Neural cell (in vitro differentiated cells): ENCODE measurements around the gene CD164L2. TPM values are rescaled to one million over a fixed set of nuclear protein-coding genes. Genes with fewer than 3 reads are reported as not detected.

Experiments used
- H2AFZ ChIP-seq: fragments of 200-600, 300-800 bp; sonication (generic), shearing (Covaris generic); 2 replicates; pipeline ENCODE4 v1.6.0; 2014; ENCODE audit warnings: low read depth, mild to moderate bottlenecking, antibody characterized with exemption, low read length, moderate library complexity
- H3F3A ChIP-seq: fragments of 200-600 bp; shearing (Covaris generic); 2 replicates; pipeline ENCODE4 v1.6.1; 2016; ENCODE audit warnings: mild to moderate bottlenecking, moderate library complexity, mixed read lengths, antibody characterized with exemption, low read length; ENCODE audit not compliant: insufficient read depth, poor library complexity, severe bottlenecking
- H3K27ac ChIP-seq: fragments of 200-600, 300-800 bp; sonication (generic), shearing (Covaris generic); 2 replicates; pipeline ENCODE4 v1.5.1; 2014; ENCODE audit warnings: mild to moderate bottlenecking, low read length, moderate library complexity
- H3K27me3 ChIP-seq: fragments of 300-800, 200-600 bp; sonication (generic), shearing (Covaris generic); 2 replicates; pipeline ENCODE4 v1.6.0; 2014; ENCODE audit warnings: mild to moderate bottlenecking, low read depth, low read length, moderate library complexity; ENCODE audit not compliant: insufficient read depth
- H3K36me3 ChIP-seq: fragments of 300-800, 200-600 bp; sonication (generic), shearing (Covaris generic); 2 replicates; pipeline ENCODE4 v1.5.1; 2014; ENCODE audit warnings: mild to moderate bottlenecking, antibody characterized with exemption, low read length, moderate library complexity; ENCODE audit not compliant: insufficient read depth
- H3K4me2 ChIP-seq: fragments of 300-800, 200-600 bp; sonication (generic), shearing (Covaris generic); 2 replicates; pipeline ENCODE4 v1.6.0; 2014; ENCODE audit warnings: mild to moderate bottlenecking, low read length
- H3K4me3 ChIP-seq: fragments of 300-800, 200-600 bp; sonication (generic), shearing (Covaris generic); 2 replicates; pipeline ENCODE4 v1.5.1; 2014; ENCODE audit warnings: mild to moderate bottlenecking, low read length, moderate library complexity
- H3K79me2 ChIP-seq: fragments of 200-600 bp; shearing (Covaris generic); replicated peaks from 2 replicates; pipeline ENCODE4 v1.6.0; 2014; ENCODE audit warnings: mild to moderate bottlenecking, low read length, moderate library complexity; ENCODE audit not compliant: insufficient read depth
- H3K9ac ChIP-seq: fragments of 300-800, 200-600 bp; sonication (generic), shearing (Covaris generic); 2 replicates; pipeline ENCODE4 v1.6.1; 2016; ENCODE audit warnings: mild to moderate bottlenecking, low read length, mixed read lengths
- H3K9me2 ChIP-seq: fragments of 200-600 bp; shearing (Covaris generic); 2 replicates; pipeline ENCODE4 v1.6.1; 2016; ENCODE audit warnings: mild to moderate bottlenecking, low read length, mixed read lengths; ENCODE audit not compliant: insufficient read depth
- H3K9me3 ChIP-seq: fragments of 200-600, 300-800 bp; sonication (generic), shearing (Covaris generic); 2 replicates; pipeline ENCODE4 v1.6.1; 2016; ENCODE audit warnings: mild to moderate bottlenecking, mixed run types, low read length, moderate library complexity, mixed read lengths
- H4K20me1 ChIP-seq: fragments of 200-600 bp; shearing (Covaris generic); 2 replicates; pipeline ENCODE4 v1.6.1; 2016; ENCODE audit warnings: mild to moderate bottlenecking, mixed run types; ENCODE audit not compliant: insufficient read depth
- EP300 ChIP-seq: fragments of 450-650 bp; conservative IDR thresholded peaks from 2 replicates; pipeline ENCODE4 v1.6.1; 2014; ENCODE audit warnings: antibody characterized with exemption, mild to moderate bottlenecking, moderate library complexity; ENCODE audit not compliant: poor library complexity, severe bottlenecking
- EZH2 ChIP-seq: fragments of 200-600, 300-800 bp; shearing (Covaris generic), sonication (generic); IDR thresholded peaks from 2 replicates; pipeline ENCODE4 v1.6.1; 2014; ENCODE audit warnings: antibody characterized with exemption, low read length, borderline replicate concordance, mild to moderate bottlenecking; ENCODE audit not compliant: insufficient read depth, poor library complexity, severe bottlenecking
- MXI1 ChIP-seq: fragments of 450-650 bp; conservative IDR thresholded peaks from 2 replicates; pipeline ENCODE4 v1.6.1; 2014; ENCODE audit warnings: antibody characterized with exemption, mild to moderate bottlenecking; ENCODE audit not compliant: poor library complexity, severe bottlenecking
- POLR2AphosphoS5 ChIP-seq: IDR thresholded peaks from 2 replicates; pipeline ENCODE4 v1.6.1; 2012
- RAD21 ChIP-seq: fragments of 450-650 bp; conservative IDR thresholded peaks from 2 replicates; pipeline ENCODE4 v1.6.1; 2014; ENCODE audit warnings: antibody characterized with exemption, mild to moderate bottlenecking, moderate library complexity
- SMC3 ChIP-seq: fragments of 450-650 bp; conservative IDR thresholded peaks from 2 replicates; pipeline ENCODE4 v1.6.1; 2014; ENCODE audit warnings: antibody characterized with exemption, mild to moderate bottlenecking, moderate library complexity; ENCODE audit not compliant: poor library complexity
- TAF1 ChIP-seq: IDR thresholded peaks from 2 replicates; pipeline ENCODE4 v1.6.1; 2012; ENCODE audit warnings: low read depth
- polyA plus RNA-seq: library from polyadenylated mRNA; depleted of rRNA; stranded (reverse); fragments of >200 nt; gene quantifications from 2 replicates; pipeline ENCODE4 v1.2.3, GENCODE V29; 2014
- TF ChIP-seq, protein P1 (sequence below): fragments of 450-650 bp; IDR thresholded peaks from 2 replicates; pipeline ENCODE4 v1.5.1; 2014; ENCODE audit warnings: antibody characterized with exemption, mild to moderate bottlenecking, moderate library complexity; ENCODE audit not compliant: poor library complexity, severe bottlenecking
- TF ChIP-seq, protein P2 (sequence below): IDR thresholded peaks from 2 replicates; pipeline ENCODE4 v1.6.1; 2012; ENCODE audit warnings: borderline replicate concordance

The CD164L2 gene
- polyA plus RNA-seq, 1 donor from 2014 or later = not detected

DNA sequence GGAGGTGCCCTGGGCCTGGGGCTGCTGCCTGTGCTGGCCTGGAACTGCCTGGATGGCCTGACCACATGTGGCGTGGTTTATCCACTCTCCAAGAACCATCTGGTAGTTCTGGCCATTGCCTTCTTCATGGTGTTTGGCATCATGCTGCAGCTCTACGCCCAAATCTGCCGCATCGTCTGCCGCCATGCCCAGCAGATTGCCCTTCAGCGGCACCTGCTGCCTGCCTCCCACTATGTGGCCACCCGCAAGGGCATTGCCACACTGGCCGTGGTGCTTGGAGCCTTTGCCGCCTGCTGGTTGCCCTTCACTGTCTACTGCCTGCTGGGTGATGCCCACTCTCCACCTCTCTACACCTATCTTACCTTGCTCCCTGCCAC, 11.1 kb upstream of the CD164L2 start:
- Histone ChIP-seq H3K4me3 (no peak overlapping the region), H3K27ac (no peak overlapping the region), H2AFZ (no peak overlapping the region), H3K27me3 (no peaks in the 10 kb centered on the region), H3F3A (no peaks in the 10 kb centered on the region), H3K36me3 (no peaks in the 10 kb centered on the region), H4K20me1 (no peaks in the 10 kb centered on the region), H3K4me2 (no peak overlapping the region), H3K9me2 (no peaks in the 10 kb centered on the region), H3K79me2 (no peaks in the 10 kb centered on the region), H3K9me3 (no peaks in the 10 kb centered on the region), H3K9ac (no peak overlapping the region)
- no peak for TF ChIP-seq MXI1
- no peak for TF ChIP-seq EZH2
- TF ChIP-seq, protein P1, sequence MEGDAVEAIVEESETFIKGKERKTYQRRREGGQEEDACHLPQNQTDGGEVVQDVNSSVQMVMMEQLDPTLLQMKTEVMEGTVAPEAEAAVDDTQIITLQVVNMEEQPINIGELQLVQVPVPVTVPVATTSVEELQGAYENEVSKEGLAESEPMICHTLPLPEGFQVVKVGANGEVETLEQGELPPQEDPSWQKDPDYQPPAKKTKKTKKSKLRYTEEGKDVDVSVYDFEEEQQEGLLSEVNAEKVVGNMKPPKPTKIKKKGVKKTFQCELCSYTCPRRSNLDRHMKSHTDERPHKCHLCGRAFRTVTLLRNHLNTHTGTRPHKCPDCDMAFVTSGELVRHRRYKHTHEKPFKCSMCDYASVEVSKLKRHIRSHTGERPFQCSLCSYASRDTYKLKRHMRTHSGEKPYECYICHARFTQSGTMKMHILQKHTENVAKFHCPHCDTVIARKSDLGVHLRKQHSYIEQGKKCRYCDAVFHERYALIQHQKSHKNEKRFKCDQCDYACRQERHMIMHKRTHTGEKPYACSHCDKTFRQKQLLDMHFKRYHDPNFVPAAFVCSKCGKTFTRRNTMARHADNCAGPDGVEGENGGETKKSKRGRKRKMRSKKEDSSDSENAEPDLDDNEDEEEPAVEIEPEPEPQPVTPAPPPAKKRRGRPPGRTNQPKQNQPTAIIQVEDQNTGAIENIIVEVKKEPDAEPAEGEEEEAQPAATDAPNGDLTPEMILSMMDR = no peak
- TF ChIP-seq EP300 = no peak
- no peak for TF ChIP-seq TAF1
- TF ChIP-seq, protein P2, sequence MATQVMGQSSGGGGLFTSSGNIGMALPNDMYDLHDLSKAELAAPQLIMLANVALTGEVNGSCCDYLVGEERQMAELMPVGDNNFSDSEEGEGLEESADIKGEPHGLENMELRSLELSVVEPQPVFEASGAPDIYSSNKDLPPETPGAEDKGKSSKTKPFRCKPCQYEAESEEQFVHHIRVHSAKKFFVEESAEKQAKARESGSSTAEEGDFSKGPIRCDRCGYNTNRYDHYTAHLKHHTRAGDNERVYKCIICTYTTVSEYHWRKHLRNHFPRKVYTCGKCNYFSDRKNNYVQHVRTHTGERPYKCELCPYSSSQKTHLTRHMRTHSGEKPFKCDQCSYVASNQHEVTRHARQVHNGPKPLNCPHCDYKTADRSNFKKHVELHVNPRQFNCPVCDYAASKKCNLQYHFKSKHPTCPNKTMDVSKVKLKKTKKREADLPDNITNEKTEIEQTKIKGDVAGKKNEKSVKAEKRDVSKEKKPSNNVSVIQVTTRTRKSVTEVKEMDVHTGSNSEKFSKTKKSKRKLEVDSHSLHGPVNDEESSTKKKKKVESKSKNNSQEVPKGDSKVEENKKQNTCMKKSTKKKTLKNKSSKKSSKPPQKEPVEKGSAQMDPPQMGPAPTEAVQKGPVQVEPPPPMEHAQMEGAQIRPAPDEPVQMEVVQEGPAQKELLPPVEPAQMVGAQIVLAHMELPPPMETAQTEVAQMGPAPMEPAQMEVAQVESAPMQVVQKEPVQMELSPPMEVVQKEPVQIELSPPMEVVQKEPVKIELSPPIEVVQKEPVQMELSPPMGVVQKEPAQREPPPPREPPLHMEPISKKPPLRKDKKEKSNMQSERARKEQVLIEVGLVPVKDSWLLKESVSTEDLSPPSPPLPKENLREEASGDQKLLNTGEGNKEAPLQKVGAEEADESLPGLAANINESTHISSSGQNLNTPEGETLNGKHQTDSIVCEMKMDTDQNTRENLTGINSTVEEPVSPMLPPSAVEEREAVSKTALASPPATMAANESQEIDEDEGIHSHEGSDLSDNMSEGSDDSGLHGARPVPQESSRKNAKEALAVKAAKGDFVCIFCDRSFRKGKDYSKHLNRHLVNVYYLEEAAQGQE = no peak
- TF ChIP-seq RAD21 = no peak
- TF ChIP-seq SMC3 = no peak
- TF ChIP-seq POLR2AphosphoS5 = no peak

DNA sequence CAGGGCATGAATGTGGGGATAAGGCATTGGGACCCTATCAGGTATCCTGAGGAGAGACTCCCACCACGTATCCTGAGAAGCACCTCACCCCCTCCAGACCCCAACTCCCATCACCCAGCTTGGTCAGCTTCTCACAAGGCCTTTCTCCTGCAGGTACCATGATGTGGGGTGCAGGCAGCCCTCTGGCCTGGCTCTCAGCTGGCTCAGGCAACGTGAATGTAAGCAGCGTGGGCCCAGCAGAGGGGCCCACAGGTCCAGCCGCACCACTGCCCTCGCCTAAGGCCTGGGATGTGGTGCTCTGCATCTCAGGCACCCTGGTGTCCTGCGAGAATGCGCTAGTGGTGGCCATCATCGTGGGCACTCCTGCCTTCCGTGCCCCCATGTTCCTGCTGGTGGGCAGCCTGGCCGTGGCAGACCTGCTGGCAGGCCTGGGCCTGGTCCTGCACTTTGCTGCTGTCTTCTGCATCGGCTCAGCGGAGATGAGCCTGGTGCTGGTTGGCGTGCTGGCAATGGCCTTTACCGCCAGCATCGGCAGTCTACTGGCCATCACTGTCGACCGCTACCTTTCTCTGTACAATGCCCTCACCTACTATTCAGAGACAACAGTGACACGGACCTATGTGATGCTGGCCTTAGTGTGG, 10.6 kb upstream of the CD164L2 start:
- no peaks in the 10 kb centered on the region for H3F3A ChIP-seq
- H3K27me3 ChIP-seq = no peaks in the 10 kb centered on the region
- no peak overlapping the region for H3K9ac ChIP-seq
- H3K36me3 ChIP-seq = no peaks in the 10 kb centered on the region
- H4K20me1 ChIP-seq = no peaks in the 10 kb centered on the region
- no peak overlapping the region for H3K4me3 ChIP-seq
- no peaks in the 10 kb centered on the region for H3K79me2 ChIP-seq
- no peak overlapping the region for H3K4me2 ChIP-seq
- no peak for TF ChIP-seq MXI1
- no peak for TF ChIP-seq SMC3
- TF ChIP-seq EP300 = no peak
- no peak for TF ChIP-seq EZH2
- TF ChIP-seq, protein P2 = no peak
- TF ChIP-seq TAF1 = no peak
- no peak for TF ChIP-seq RAD21
- TF ChIP-seq, protein P1 = no peak
- TF ChIP-seq POLR2AphosphoS5 = no peak
- H3K27ac ChIP-seq = no peak overlapping the region
- no peaks in the 10 kb centered on the region for H3K9me3 ChIP-seq
- no peaks in the 10 kb centered on the region for H3K9me2 ChIP-seq
- no peak overlapping the region for H2AFZ ChIP-seq
